ENCODE results near the gene BAG2.

The BAG2 gene

DNA sequence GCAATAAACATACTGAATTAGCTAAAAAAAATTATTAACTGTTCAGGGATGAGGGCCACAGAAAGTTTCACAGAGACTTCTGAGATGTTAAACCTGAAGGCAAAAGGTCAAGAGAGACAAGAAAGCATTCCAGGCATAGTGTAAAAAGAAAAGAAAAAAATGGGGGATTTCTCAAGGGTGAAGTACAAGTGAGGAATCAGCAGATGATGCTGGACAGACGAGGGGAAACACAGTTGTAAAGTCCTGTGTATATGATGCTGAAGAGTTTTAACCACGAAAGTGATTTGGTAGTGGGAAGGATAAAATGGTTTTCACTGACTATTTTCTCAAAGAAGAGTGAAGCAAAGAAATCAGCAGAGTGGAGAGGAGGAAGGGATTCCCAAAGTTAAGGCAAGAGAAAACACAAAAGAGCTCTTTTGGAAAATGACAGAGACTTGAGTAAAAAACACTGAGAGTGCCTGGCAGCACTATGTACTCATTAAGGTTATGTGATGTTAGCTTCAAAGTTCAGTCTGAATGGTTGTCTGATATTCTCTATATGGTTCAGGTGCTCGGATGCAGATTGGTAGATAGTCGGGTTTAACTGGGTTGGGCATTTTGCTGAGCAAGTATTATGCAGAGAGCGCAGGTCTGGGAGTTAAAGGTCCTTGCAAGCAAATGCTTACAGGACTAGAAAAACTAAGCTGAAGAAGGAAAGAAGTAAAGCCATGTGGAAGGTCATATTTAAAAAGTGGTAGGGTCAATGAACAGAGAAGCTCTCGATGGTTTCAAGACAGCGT is 33.6 kb downstream of the BAG2 start:
- no peak overlapping the region for H3K4me3 ChIP-seq (ENCODE audit: low read length)
- TF ChIP-seq, protein P1, sequence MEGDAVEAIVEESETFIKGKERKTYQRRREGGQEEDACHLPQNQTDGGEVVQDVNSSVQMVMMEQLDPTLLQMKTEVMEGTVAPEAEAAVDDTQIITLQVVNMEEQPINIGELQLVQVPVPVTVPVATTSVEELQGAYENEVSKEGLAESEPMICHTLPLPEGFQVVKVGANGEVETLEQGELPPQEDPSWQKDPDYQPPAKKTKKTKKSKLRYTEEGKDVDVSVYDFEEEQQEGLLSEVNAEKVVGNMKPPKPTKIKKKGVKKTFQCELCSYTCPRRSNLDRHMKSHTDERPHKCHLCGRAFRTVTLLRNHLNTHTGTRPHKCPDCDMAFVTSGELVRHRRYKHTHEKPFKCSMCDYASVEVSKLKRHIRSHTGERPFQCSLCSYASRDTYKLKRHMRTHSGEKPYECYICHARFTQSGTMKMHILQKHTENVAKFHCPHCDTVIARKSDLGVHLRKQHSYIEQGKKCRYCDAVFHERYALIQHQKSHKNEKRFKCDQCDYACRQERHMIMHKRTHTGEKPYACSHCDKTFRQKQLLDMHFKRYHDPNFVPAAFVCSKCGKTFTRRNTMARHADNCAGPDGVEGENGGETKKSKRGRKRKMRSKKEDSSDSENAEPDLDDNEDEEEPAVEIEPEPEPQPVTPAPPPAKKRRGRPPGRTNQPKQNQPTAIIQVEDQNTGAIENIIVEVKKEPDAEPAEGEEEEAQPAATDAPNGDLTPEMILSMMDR (IDR thresholded peaks at IDR 0.05; ENCODE audit: insufficient read depth, low read depth, low read length, missing control alignments) = no peak
- DNase-seq (ENCODE audit: low read depth) = no peak

DNA sequence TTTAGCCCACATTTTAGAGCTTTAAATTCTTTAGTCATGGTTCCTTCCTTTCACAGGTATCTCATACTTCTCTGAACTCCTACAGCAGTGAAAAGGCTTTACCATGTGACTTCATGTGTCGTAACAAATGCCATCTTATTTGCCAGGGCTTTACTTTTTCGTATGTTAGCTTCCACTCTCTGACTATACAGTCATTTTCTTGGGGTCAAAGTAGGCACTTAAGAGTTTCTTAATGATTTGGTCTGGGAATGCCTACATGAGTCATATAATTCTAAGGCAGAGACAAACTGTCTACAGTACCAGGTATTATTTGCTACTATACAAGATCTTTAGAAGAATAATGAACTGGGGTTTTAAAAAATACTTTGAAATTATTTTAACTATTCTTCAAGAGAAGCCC is 35.0 kb downstream of the BAG2 start:
- TF ChIP-seq, protein P1 (IDR thresholded peaks at IDR 0.05; ENCODE audit: insufficient read depth, low read depth, low read length, missing control alignments) = no peak
- H3K4me3 ChIP-seq (ENCODE audit: low read length) = no peak overlapping the region
- peak; percentile 46 for DNase-seq (ENCODE audit: low read depth)

DNA sequence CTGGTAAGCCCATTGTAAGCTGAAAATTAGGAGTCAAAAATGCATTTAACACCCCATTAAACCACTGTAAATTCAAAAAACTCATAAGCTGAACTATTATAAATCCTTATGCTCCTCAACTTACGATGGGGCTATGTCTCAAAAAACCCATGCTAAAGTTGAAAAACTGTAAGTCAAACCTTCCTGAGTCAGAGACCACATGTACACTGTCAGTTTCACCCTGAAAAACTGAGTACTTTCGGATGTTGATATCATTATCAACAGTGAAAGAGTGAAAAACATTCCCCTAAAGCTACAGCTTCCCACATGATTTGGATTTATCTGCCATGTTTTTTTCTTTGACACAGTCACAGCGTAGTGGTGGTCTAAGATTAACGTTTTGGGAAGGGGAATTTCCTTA is 35.7 kb downstream of the BAG2 start:
- no peak overlapping the region for H3K4me3 ChIP-seq (ENCODE audit: low read length)
- DNase-seq (ENCODE audit: low read depth) = no peak
- TF ChIP-seq, protein P1 (IDR thresholded peaks at IDR 0.05; ENCODE audit: insufficient read depth, low read depth, low read length, missing control alignments) = no peak

DNA sequence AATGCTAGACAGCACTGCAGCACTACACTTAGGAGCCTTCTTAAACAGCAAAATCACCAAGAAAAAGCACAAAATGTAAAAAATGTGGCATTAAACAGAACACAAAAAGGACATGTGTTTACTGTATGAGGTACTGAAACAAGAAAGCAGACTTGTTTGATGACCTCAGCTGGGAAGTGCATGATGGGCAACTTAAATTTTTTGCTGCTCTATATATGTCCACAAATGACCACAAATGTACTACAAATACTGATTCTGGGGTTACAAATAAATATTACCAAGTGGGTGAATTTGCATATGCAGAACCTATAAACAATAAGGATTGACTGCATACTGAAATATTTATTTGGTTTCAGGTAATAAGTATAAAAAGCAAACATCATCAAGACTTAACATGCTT is 36.9 kb downstream of the BAG2 start:
- no peak overlapping the region for H3K4me3 ChIP-seq (ENCODE audit: low read length)
- TF ChIP-seq, protein P1 (IDR thresholded peaks at IDR 0.05; ENCODE audit: insufficient read depth, low read depth, low read length, missing control alignments) = no peak
- DNase-seq (ENCODE audit: low read depth) = no peak

DNA sequence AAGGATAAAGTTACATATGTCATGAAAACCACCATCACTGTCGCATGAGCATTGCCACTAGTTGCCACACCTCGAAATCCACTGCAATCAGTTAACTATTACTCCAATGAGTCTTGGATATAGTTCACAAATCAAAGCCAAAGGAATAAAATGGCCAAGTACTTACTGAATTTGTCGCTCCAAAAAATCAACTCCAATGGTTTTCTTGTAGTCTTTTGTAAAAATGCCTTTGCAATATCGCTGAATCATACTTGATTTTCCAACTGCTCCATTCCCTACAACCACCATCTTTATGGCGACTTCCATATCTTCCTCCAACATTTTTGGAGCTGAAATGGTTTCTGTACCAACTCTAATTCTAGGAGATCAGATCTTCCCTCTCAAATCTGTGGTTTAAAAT is 37.9 kb downstream of the BAG2 start:
- no peak for DNase-seq (ENCODE audit: low read depth)
- TF ChIP-seq, protein P1 (IDR thresholded peaks at IDR 0.05; ENCODE audit: insufficient read depth, low read depth, low read length, missing control alignments) = no peak
- H3K4me3 ChIP-seq (ENCODE audit: low read length) = no peak overlapping the region

DNA sequence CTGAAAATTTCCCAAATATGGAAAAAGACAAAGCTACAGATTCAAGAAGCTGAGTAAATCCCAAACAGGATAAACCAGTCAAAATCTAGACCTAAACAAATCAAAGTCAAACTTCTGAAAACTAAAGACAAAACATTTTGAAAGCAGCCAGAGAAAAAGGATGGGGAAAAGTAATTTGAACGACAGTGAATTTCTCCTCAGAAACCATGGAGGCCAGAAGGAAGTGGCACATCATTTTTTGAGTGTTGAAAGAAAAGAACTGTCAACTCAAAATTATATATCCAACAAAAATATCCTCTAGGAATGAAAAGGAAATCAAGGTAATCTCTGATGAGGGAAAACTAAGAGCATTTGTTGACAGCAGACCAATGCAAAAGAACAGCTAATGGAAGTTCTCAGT is 43.1 kb downstream of the BAG2 start:
- DNase-seq (ENCODE audit: low read depth) = no peak
- no peak overlapping the region for H3K4me3 ChIP-seq (ENCODE audit: low read length)
- TF ChIP-seq, protein P1 (IDR thresholded peaks at IDR 0.05; ENCODE audit: insufficient read depth, low read depth, low read length, missing control alignments) = no peak
